Measurements from ENCODE around the gene SCYL3.

GRCh38 chr1:169878498-169878897, 15.2 kb downstream of the SCYL3 start:
- TF ChIP-seq CTCF (conservative IDR thresholded peaks at IDR 0.05 in 1 of 2, IDR thresholded peaks at IDR 0.05 in 1 of 2; ENCODE audit: extremely low read depth in 1 of 2, insufficient read depth in 1 of 2, low read depth in 1 of 2, low read length in 2 of 2) (no peak), EZH2 (IDR thresholded peaks at IDR 0.05; ENCODE audit: borderline replicate concordance, low read length) (no peak)
